GM04503 (cell line): ENCODE results near the gene RNF40.
"Not testable (repeated sequence)": the region's sequence is repeated elsewhere in the genome, so short reads cannot be mapped to it uniquely, and the experiment has no call there.

Experiments
- DNase-seq: peaks from one replicate; pipeline ENCODE4 v3.0.0-alpha.2; 2012; ENCODE audit warnings: low read depth

The RNF40 gene

GRCh38 chr16:30782486-30783279 is 20.6 kb downstream of the RNF40 start:
- no peak for DNase-seq

GRCh38 chr16:30783280-30784109 is 21.4 kb downstream of the RNF40 start:
- no peak for DNase-seq

- DNase-seq = no peak
These were observed 22.1 kb downstream of the RNF40 start for GRCh38 chr16:30784215-30784614.

- no peak for DNase-seq
These were observed 23.3 kb downstream of the RNF40 start for GRCh38 chr16:30785126-30786106.

GRCh38 chr16:30786115-30786935 is 24.2 kb downstream of the RNF40 start:
- no peak for DNase-seq

GRCh38 chr16:30786936-30787612 is 25.0 kb downstream of the RNF40 start, which contains the start of gene ZNF629:
Gene ZNF629, minus strand, starts transcription at chr16:30787205. Its CDS starts 2,723 bp downstream, at chr16:30784482.
- no peak for DNase-seq

- DNase-seq = no peak
These were observed 25.7 kb downstream of the RNF40 start for GRCh38 chr16:30787613-30788378.

- DNase-seq = no peak
These were observed 31.5 kb downstream of the RNF40 start for GRCh38 chr16:30793508-30794069.

- DNase-seq = no peak
These were observed 32.5 kb downstream of the RNF40 start for GRCh38 chr16:30794634-30795033.

GRCh38 chr16:30797670-30798309 is 35.7 kb downstream of the RNF40 start:
- no peak for DNase-seq

- no peak for DNase-seq
These were observed 40.8 kb downstream of the RNF40 start for GRCh38 chr16:30802936-30803335.

GRCh38 chr16:30805056-30805369 is 42.9 kb downstream of the RNF40 start:
- no peak for DNase-seq

GRCh38 chr16:30805370-30806169 is 43.4 kb downstream of the RNF40 start:
- no peak for DNase-seq

GRCh38 chr16:30808146-30808545 is 46.0 kb downstream of the RNF40 start:
- DNase-seq = no peak

GRCh38 chr16:30808890-30809426 is 46.8 kb downstream of the RNF40 start:
- DNase-seq = not testable (repeated sequence)

- not testable (repeated sequence) for DNase-seq
These were observed 47.6 kb downstream of the RNF40 start for GRCh38 chr16:30809675-30810074.

- DNase-seq = no peak
These were observed 51.7 kb downstream of the RNF40 start for GRCh38 chr16:30813821-30814189.

GRCh38 chr16:30816769-30817168 is 54.6 kb downstream of the RNF40 start:
- no peak for DNase-seq
